ENCODE results near the gene PHLDA2. TPM values are rescaled to one million over a fixed set of nuclear protein-coding genes. Genes with fewer than 3 reads are reported as not detected.

PHLDA2 gene
- total and polyA plus RNA-seq, 9 of the 15 experiments (the other 6 are each of a cell fraction or from before 2014, with no cell fraction given), result 0.43 to 42.4 (median 4.7) TPM

- TF ChIP-seq ZNF354B (CRISPR knock-in tag; IDR thresholded peaks at IDR 0.05) (no peak), STAT6 (CRISPR knock-in tag; IDR thresholded peaks at IDR 0.05) (no peak), JUND (IDR thresholded peaks at IDR 0.05; ENCODE audit: borderline replicate concordance, low read depth, low read length) (peak; percentile 93), JUND (tag; IDR thresholded peaks at IDR 0.05; ENCODE audit: borderline replicate concordance, low read depth, low read length) (peak; percentile 64; the same call in 1 of the 3 replicates), ZFP30 (CRISPR knock-in tag; IDR thresholded peaks at IDR 0.05; ENCODE audit: borderline replicate concordance) (no peak), ZSCAN32 (CRISPR knock-in tag; IDR thresholded peaks at IDR 0.05) (no peak), HNRNPUL1 (IDR thresholded peaks at IDR 0.05; ENCODE audit: low read length) (no peak), ZNF184 (CRISPR knock-in tag; IDR thresholded peaks at IDR 0.05) (no peak), DPF2 (IDR thresholded peaks at IDR 0.05) (peak; percentile 67; the same call in 1 of the 2 replicates), TRIM25 (IDR thresholded peaks at IDR 0.05; ENCODE audit: borderline replicate concordance) (no peak), MAFF (IDR thresholded peaks at IDR 0.05; ENCODE audit: low read length) (no peak), ESRRA (IDR thresholded peaks at IDR 0.05; ENCODE audit: borderline replicate concordance, low read depth) (no peak), PHTF2 (CRISPR knock-in tag; IDR thresholded peaks at IDR 0.05) (no peak), MAFG (tag; conservative IDR thresholded peaks at IDR 0.05) (no peak), ZNF41 (CRISPR knock-in tag; conservative IDR thresholded peaks at IDR 0.05) (no peak), ELF4 (CRISPR knock-in tag; IDR thresholded peaks at IDR 0.05) (no peak), NCOA2 (IDR thresholded peaks at IDR 0.05; ENCODE audit: partially characterized antibody in 2 of 2) (no peak), CEBPB (tag; IDR thresholded peaks at IDR 0.05) (no peak), ZNF263 (CRISPR knock-in tag; IDR thresholded peaks at IDR 0.05; ENCODE audit: borderline replicate concordance) (no peak), ZNF23 (CRISPR knock-in tag; IDR thresholded peaks at IDR 0.05) (no peak), KLF16 (IDR thresholded peaks at IDR 0.05) (no peak), C11orf30 (IDR thresholded peaks at IDR 0.05; ENCODE audit: low read depth) (no peak)
- TF ChIP-seq, protein P1, sequence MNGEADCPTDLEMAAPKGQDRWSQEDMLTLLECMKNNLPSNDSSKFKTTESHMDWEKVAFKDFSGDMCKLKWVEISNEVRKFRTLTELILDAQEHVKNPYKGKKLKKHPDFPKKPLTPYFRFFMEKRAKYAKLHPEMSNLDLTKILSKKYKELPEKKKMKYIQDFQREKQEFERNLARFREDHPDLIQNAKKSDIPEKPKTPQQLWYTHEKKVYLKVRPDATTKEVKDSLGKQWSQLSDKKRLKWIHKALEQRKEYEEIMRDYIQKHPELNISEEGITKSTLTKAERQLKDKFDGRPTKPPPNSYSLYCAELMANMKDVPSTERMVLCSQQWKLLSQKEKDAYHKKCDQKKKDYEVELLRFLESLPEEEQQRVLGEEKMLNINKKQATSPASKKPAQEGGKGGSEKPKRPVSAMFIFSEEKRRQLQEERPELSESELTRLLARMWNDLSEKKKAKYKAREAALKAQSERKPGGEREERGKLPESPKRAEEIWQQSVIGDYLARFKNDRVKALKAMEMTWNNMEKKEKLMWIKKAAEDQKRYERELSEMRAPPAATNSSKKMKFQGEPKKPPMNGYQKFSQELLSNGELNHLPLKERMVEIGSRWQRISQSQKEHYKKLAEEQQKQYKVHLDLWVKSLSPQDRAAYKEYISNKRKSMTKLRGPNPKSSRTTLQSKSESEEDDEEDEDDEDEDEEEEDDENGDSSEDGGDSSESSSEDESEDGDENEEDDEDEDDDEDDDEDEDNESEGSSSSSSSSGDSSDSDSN (IDR thresholded peaks at IDR 0.05; ENCODE audit: borderline replicate concordance in 1 of 2, low read depth in 2 of 2, low read length in 2 of 2), result no peak
- TF ChIP-seq, protein P2, sequence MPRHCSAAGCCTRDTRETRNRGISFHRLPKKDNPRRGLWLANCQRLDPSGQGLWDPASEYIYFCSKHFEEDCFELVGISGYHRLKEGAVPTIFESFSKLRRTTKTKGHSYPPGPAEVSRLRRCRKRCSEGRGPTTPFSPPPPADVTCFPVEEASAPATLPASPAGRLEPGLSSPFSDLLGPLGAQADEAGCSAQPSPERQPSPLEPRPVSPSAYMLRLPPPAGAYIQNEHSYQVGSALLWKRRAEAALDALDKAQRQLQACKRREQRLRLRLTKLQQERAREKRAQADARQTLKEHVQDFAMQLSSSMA (CRISPR knock-in tag; IDR thresholded peaks at IDR 0.05), result no peak
Observed at GRCh38 chr11:2912498-2912897, 16.7 kb downstream of the PHLDA2 start (continued).

All from K562 (cell line).